H1 (cell line): ENCODE results near the gene TSNAXIP1. TPM values are rescaled to one million over a fixed set of nuclear protein-coding genes. Genes with fewer than 3 reads are reported as not detected.

ENCODE experiments used
- CTCF ChIA-PET: fragments of 300-600 bp; sonication (Branson Sonifier 250); formaldehyde crosslinking; loops from one replicate; lab custom pipeline; 2021; ENCODE audit not compliant: partially characterized antibody; lab: Charles Lee
- POLR2A ChIA-PET: fragments of 300-600 bp; sonication (Branson Sonifier 250); formaldehyde crosslinking; loops from one replicate; lab custom pipeline; 2021; ENCODE audit warnings: inconsistent platforms; ENCODE audit not compliant: partially characterized antibody; lab: Charles Lee
- DNase-seq, 2 experiments: peaks; one replicate each; pipeline versions ENCODE4 v3.0.0 to v3.0.0-alpha.2; 2010 to 2022; ENCODE audit warnings: low spot score in 2 of 2, low read depth in 1 of 2, mixed read lengths in 1 of 2
- FAIRE-seq: peaks from 2 replicates; lab custom pipeline; 2011; peaks lifted over from hg19 to GRCh38; lab: Jason Lieb, UNC
- H2AFZ ChIP-seq: 2 replicates; pipeline ENCODE4 v1.8.1; 2012; ENCODE audit warnings: low read length, inconsistent platforms
- H2AK5ac ChIP-seq: 2 replicates; pipeline ENCODE4 v1.6.1; 2013; ENCODE audit warnings: low read depth, low read length
- H2BK120ac ChIP-seq: replicated peaks from 2 replicates; pipeline ENCODE3; 2013; ENCODE audit warnings: low read depth, low read length, inconsistent platforms
- H2BK12ac ChIP-seq: 2 replicates; pipeline ENCODE4 v1.6.1; 2013; ENCODE audit warnings: low read depth, low read length
- H2BK15ac ChIP-seq: 2 replicates; pipeline ENCODE4 v1.6.1; 2013; ENCODE audit warnings: low read length
- H2BK20ac ChIP-seq: 2 replicates; pipeline ENCODE4 v1.6.1; 2013; ENCODE audit warnings: low read length
- H2BK5ac ChIP-seq: 2 replicates; pipeline ENCODE4 v1.6.1; 2013; ENCODE audit warnings: low read depth, low read length
- H3K14ac ChIP-seq: 2 replicates; pipeline ENCODE4 v1.6.1; 2013; ENCODE audit warnings: inconsistent platforms; ENCODE audit not compliant: insufficient read length
- H3K18ac ChIP-seq: 2 replicates; pipeline ENCODE4 v1.6.1; 2013; ENCODE audit warnings: low read length; ENCODE audit errors: extremely low read depth
- H3K23ac ChIP-seq: 2 replicates; pipeline ENCODE4 v1.6.1; 2013; ENCODE audit warnings: inconsistent platforms; ENCODE audit not compliant: insufficient read length
- H3K23me2 ChIP-seq: 2 replicates; pipeline ENCODE4 v1.6.1; 2013; ENCODE audit warnings: low read depth, low read length
- H3K27ac ChIP-seq: 2 replicates; pipeline ENCODE4 v1.6.1; 2011; ENCODE audit warnings: low read depth, low read length, inconsistent platforms
- H3K27me3 ChIP-seq, 4 experiments: replicated peaks in 1 of 4; 1 replicate in 1 of 4; 2 replicates in 3 of 4; pipeline versions ENCODE4 v1.6.1 to v1.8.1; 2011 to 2013; ENCODE audit warnings: low read length in 3 of 4, mild to moderate bottlenecking in 3 of 4, inconsistent platforms in 2 of 4, mixed read lengths in 2 of 4, moderate library complexity in 1 of 4; ENCODE audit not compliant: control insufficient read depth in 3 of 4, insufficient read depth in 3 of 4; ENCODE audit errors: extremely low read depth in 1 of 4
- H3K36me3 ChIP-seq, 4 experiments: 2 replicates each; pipeline versions ENCODE4 v1.6.1 to v1.8.1; 2011 to 2013; ENCODE audit warnings: mild to moderate bottlenecking in 4 of 4, low read length in 3 of 4, moderate library complexity in 2 of 4, control low read depth in 1 of 4, inconsistent platforms in 1 of 4; ENCODE audit not compliant: insufficient read depth in 4 of 4, control insufficient read depth in 2 of 4
- H3K4ac ChIP-seq: replicated peaks from 2 replicates; pipeline ENCODE3; 2013; ENCODE audit warnings: low read length, low read depth, mixed read lengths, inconsistent platforms; ENCODE audit not compliant: insufficient read length
- H3K4me1 ChIP-seq, 4 experiments: replicated peaks in 1 of 4; 1 replicate in 1 of 4; 2 replicates in 3 of 4; pipeline versions ENCODE4 v1.6.1 to v1.8.1; 2011 to 2013; ENCODE audit warnings: low read length in 3 of 4, inconsistent platforms in 2 of 4, mixed read lengths in 1 of 4; ENCODE audit not compliant: insufficient read depth in 4 of 4, control insufficient read depth in 3 of 4
- H3K4me2 ChIP-seq, 2 experiments: 2 replicates each; pipeline versions ENCODE4 v1.6.1 to v1.8.1; 2011 to 2013; ENCODE audit warnings: low read depth in 2 of 2, low read length in 2 of 2, control low read depth in 1 of 2, inconsistent platforms in 1 of 2, mild to moderate bottlenecking in 1 of 2; ENCODE audit not compliant: insufficient read depth in 1 of 2
- H3K4me3 ChIP-seq, 4 experiments: fragments of 200-600, 300-600 bp in 1 of 4; sonication (generic), shearing (Covaris generic), sonication (Bioruptor Twin) in 1 of 4; 2 replicates each; pipeline versions ENCODE4 v1.5.1 to v1.8.1; 2011 to 2016; ENCODE audit warnings: low read length in 4 of 4, low read depth in 3 of 4, control low read depth in 2 of 4, inconsistent platforms in 2 of 4, mild to moderate bottlenecking in 2 of 4, mixed read lengths in 1 of 4, moderate library complexity in 1 of 4; ENCODE audit not compliant: insufficient read depth in 2 of 4; ENCODE audit errors: extremely low read depth in 1 of 4
- H3K56ac ChIP-seq: replicated peaks from 2 replicates; pipeline ENCODE3; 2013; ENCODE audit warnings: low read depth, mild to moderate bottlenecking, mixed read lengths, low read length, inconsistent platforms; ENCODE audit not compliant: insufficient read length
- H3K79me1 ChIP-seq: 2 replicates; pipeline ENCODE4 v1.6.1; 2013; ENCODE audit warnings: low read depth, low read length, control low read depth
- H3K79me2 ChIP-seq, 2 experiments: 2 replicates each; pipeline versions ENCODE4 v1.6.1 to v1.8.1; 2012 to 2013; ENCODE audit warnings: low read length in 2 of 2, mild to moderate bottlenecking in 2 of 2, inconsistent platforms in 1 of 2; ENCODE audit not compliant: insufficient read depth in 2 of 2, control insufficient read depth in 1 of 2
- H3K9ac ChIP-seq, 4 experiments: replicated peaks in 1 of 4; 1 replicate in 1 of 4; 2 replicates in 3 of 4; pipeline versions ENCODE4 v1.6.1 to v1.8.1; 2011 to 2013; ENCODE audit warnings: low read depth in 3 of 4, low read length in 3 of 4, control low read depth in 2 of 4, mild to moderate bottlenecking in 2 of 4, moderate library complexity in 2 of 4, inconsistent platforms in 1 of 4; ENCODE audit errors: extremely low read depth in 1 of 4
- H3K9me3 ChIP-seq, 2 experiments: 2 replicates each; pipeline versions ENCODE4 v1.6.1 to v1.8.1; 2012 to 2013; ENCODE audit warnings: mild to moderate bottlenecking in 2 of 2, moderate library complexity in 2 of 2, control low read depth in 1 of 2, inconsistent platforms in 1 of 2, low read depth in 1 of 2, low read length in 1 of 2, mixed read lengths in 1 of 2; ENCODE audit not compliant: insufficient read depth in 2 of 2
- H4K20me1 ChIP-seq, 2 experiments: replicated peaks in 1 of 2; 2 replicates each; pipeline versions ENCODE3 to v1.8.1; 2011 to 2013; ENCODE audit warnings: inconsistent platforms in 2 of 2, low read length in 2 of 2, mild to moderate bottlenecking in 1 of 2; ENCODE audit not compliant: insufficient read depth in 2 of 2, control insufficient read depth in 1 of 2
- H4K5ac ChIP-seq: 2 replicates; pipeline ENCODE4 v1.6.1; 2013; ENCODE audit warnings: low read length, low read depth, mixed read lengths, inconsistent platforms; ENCODE audit not compliant: insufficient read length
- H4K8ac ChIP-seq: 2 replicates; pipeline ENCODE4 v1.8.0; 2013; ENCODE audit warnings: mild to moderate bottlenecking, moderate library complexity, low read length, inconsistent platforms; ENCODE audit not compliant: insufficient read depth; ENCODE audit errors: extremely low read depth
- H4K91ac ChIP-seq: replicated peaks from 2 replicates; pipeline ENCODE3; 2013; ENCODE audit warnings: low read length, mixed read lengths, inconsistent platforms; ENCODE audit not compliant: insufficient read length
- CHD2 ChIP-seq: IDR thresholded peaks from 2 replicates; pipeline ENCODE4 v1.6.1; 2012; ENCODE audit warnings: low read length, improper control_type of control experiment
- CREB1 ChIP-seq: IDR thresholded peaks from 2 replicates; pipeline ENCODE4 v1.6.1; 2012; ENCODE audit warnings: inconsistent platforms
- EP300 ChIP-seq, 2 experiments: IDR thresholded peaks; 1 replicate in 1 of 2; 2 replicates in 1 of 2; pipeline ENCODE4 v1.6.1; 2011 to 2012; ENCODE audit warnings: low read depth in 2 of 2, low read length in 2 of 2, mild to moderate bottlenecking in 2 of 2, borderline replicate concordance in 1 of 2, inconsistent platforms in 1 of 2, moderate library complexity in 1 of 2
- EZH2 ChIP-seq: fragments of 200-600 bp; sonication (generic); IDR thresholded peaks from 2 replicates; pipeline ENCODE4 v1.7.1; 2012; ENCODE audit warnings: low read depth, mild to moderate bottlenecking, moderate library complexity, low read length, inconsistent platforms; ENCODE audit not compliant: severe bottlenecking
- FOSL1 ChIP-seq: IDR thresholded peaks from 2 replicates; pipeline ENCODE4 v1.6.1; 2011; ENCODE audit warnings: mild to moderate bottlenecking, low read depth, low read length, moderate library complexity; ENCODE audit not compliant: insufficient read depth
- HDAC2 ChIP-seq, 2 experiments: fragments of 300-600 bp in 1 of 2; sonication (generic) in 1 of 2; IDR thresholded peaks; 2 replicates each; pipeline ENCODE4 v1.6.1; 2011 to 2012; ENCODE audit warnings: low read depth in 2 of 2, low read length in 2 of 2, mild to moderate bottlenecking in 2 of 2, moderate library complexity in 2 of 2, borderline replicate concordance in 1 of 2, inconsistent platforms in 1 of 2
- RFX5 ChIP-seq: IDR thresholded peaks from 2 replicates; pipeline ENCODE4 v1.6.1; 2011; ENCODE audit warnings: low read depth, low read length, improper control_type of control experiment, borderline replicate concordance
- SAP30 ChIP-seq: fragments of 300-600 bp; sonication (generic); IDR thresholded peaks from 2 replicates; pipeline ENCODE4 v1.7.1; 2012; ENCODE audit warnings: low read length, moderate library complexity, mild to moderate bottlenecking, inconsistent platforms; ENCODE audit not compliant: insufficient read depth, insufficient replicate concordance
- SIRT6 ChIP-seq: IDR thresholded peaks from one replicate; pipeline ENCODE4 v1.7.1; 2012; ENCODE audit warnings: low read length, inconsistent platforms
- SP1 ChIP-seq: IDR thresholded peaks from 2 replicates; pipeline ENCODE4 v1.6.1; 2011; ENCODE audit warnings: low read depth, low read length
- SP2 ChIP-seq: IDR thresholded peaks from 2 replicates; pipeline ENCODE4 v1.6.1; 2012; ENCODE audit warnings: mild to moderate bottlenecking, low read length, inconsistent platforms
- USF2 ChIP-seq: IDR thresholded peaks from 2 replicates; pipeline ENCODE4 v1.6.1; 2011; ENCODE audit warnings: low read length, improper control_type of control experiment
- WGBS, 2 experiments: shearing (Covaris generic) in 1 of 2; methylation state at CpG; one replicate each; pipeline versions ENCODE4 v1.1.6 to v1.1.7; 2013 to 2015; ENCODE audit warnings: low lambda C conversion rate in 2 of 2, mixed read lengths in 2 of 2, inconsistent platforms in 1 of 2, low coverage in 1 of 2, missing lambda C conversion rate in 1 of 2; ENCODE audit not compliant: insufficient replicate concordance in 2 of 2, insufficient coverage in 1 of 2, insufficient read length in 1 of 2; ENCODE audit errors: extremely low coverage in 1 of 2, missing lambda C conversion rate in 1 of 2; 5-methylcytosine and 5-hydroxymethylcytosine counted together
- polyA plus RNA-seq, 7 experiments: library from polyadenylated mRNA; depleted of rRNA in 3 of 7; stranded (reverse) in 5 of 7; unstranded in 2 of 7; fragments of >200 nt in 5 of 7; fragments of 200-250 nt in 2 of 7; gene quantifications; 1 replicate in 5 of 7; 2 replicates in 1 of 7; 4 replicates in 1 of 7; pipeline versions ENCODE4 v1.2.1 to v1.2.3, GENCODE V29; 2011 to 2013; ENCODE audit warnings: missing spikeins in 2 of 7, mixed read lengths in 2 of 7
- total RNA-seq: library from RNA; stranded (reverse); fragmentation: NEBNext Ultra II Directional; extraction: Animal tissue kit (Norgen Biotek cat#: 25700); gene quantifications from 2 replicates; pipeline ENCODE4 v1.2.1, GENCODE V29; 2021

The TSNAXIP1 gene
- total and polyA plus RNA-seq, 2 of the 8 experiments (the other 6 are each of a cell fraction or from before 2014, with no cell fraction given), result 0.37 to 0.94 TPM

GRCh38 chr16:67781565-67781921 is 25.1 kb upstream of the TSNAXIP1 start:
- FAIRE-seq, result no peak
- TF ChIP-seq EP300 (IDR thresholded peaks at IDR 0.05; ENCODE audit: borderline replicate concordance in 1 of 2, low read depth in 2 of 2, low read length in 2 of 2) (no peak), SP1 (no peak), SP2 (no peak), HDAC2 (IDR thresholded peaks at IDR 0.05; ENCODE audit: borderline replicate concordance in 1 of 2, low read depth in 2 of 2, low read length in 2 of 2) (no peak), SAP30 (no peak), EZH2 (no peak), SIRT6 (no peak), CREB1 (no peak), FOSL1 (no peak), RFX5 (no peak), CHD2 (no peak), USF2 (no peak)

More at GRCh38 chr16:67781565-67781921, 25.1 kb upstream of the TSNAXIP1 start:
- Histone ChIP-seq H2BK15ac (no peak overlapping the region), H2BK5ac (no peak overlapping the region; the same call in 1 of the 2 replicates), H3K18ac (no peak overlapping the region), H3K4ac (no peak overlapping the region), H3K4me1 (peaks cover 0 to 2% (median 0%) of the 10 kb centered on the region in 4 experiments; a peak in 1 of 7 replicates), H4K91ac (no peak overlapping the region), H3K9ac (no peak overlapping the region), H3K79me1 (peaks cover 15% of the 10 kb centered on the region), H3K4me2 (no peak overlapping the region), H2AFZ (no peak overlapping the region), H3K56ac (no peak overlapping the region), H3K27me3 (no peaks in the 10 kb centered on the region), H3K36me3 (no peaks in the 10 kb centered on the region), H3K23ac (no peak overlapping the region), H3K23me2 (no peaks in the 10 kb centered on the region), H2AK5ac (no peak overlapping the region), H3K27ac (no peak overlapping the region), H3K14ac (no peak overlapping the region), H4K8ac (no peak overlapping the region), H3K9me3 (no peaks in the 10 kb centered on the region), H4K20me1 (peaks cover 0 to 12% of the 10 kb centered on the region in 2 experiments), H2BK20ac (no peak overlapping the region), H3K79me2 (peaks cover 0 to 8% of the 10 kb centered on the region in 2 experiments; a peak in 1 of 4 replicates), H4K5ac (no peak overlapping the region), H3K4me3 (no peak overlapping the region), H2BK120ac (no peak overlapping the region), H2BK12ac (no peak overlapping the region)
- WGBS, 2 experiments, result 91% methylated on average over 5 of the region's 5 CpGs; no CpG with 5 or more reads in 1 of the 2 experiments
- no peak for DNase-seq
- POLR2A ChIA-PET, result interaction anchor here (0.6 to 1.0 kb wide), 3 partner anchors 10 to 189 kb away, joined by 3 to 5 read pairs (median 4); no protein-coding TSS in a partner anchor
- CTCF ChIA-PET, result interaction anchor here (0.7 to 1.9 kb wide), 5 partner anchors 23 to 201 kb away, joined by 3 to 4 read pairs (median 3); no protein-coding TSS in a partner anchor
